Liver (tissue), 9 donors: ENCODE results near the gene ACBD7. TPM values are rescaled to one million over a fixed set of nuclear protein-coding genes. Genes with fewer than 3 reads are reported as not detected.

Source experiments
- DNase-seq: peaks from one replicate; pipeline ENCODE4 v3.0.0-alpha.2; 2017; ENCODE audit warnings: low spot score
- H3K27ac ChIP-seq, 2 donors: one replicate each; pipeline ENCODE4 v1.7.0; 2013; ENCODE audit warnings: inconsistent platforms in 2 of 2, low read length in 2 of 2, control low read depth in 1 of 2, low read depth in 1 of 2, mild to moderate bottlenecking in 1 of 2
- H3K27me3 ChIP-seq, 4 donors: one replicate each; pipeline versions ENCODE4 v1.6.1 to v1.7.0; 2013; ENCODE audit warnings: low read length in 3 of 4, inconsistent platforms in 1 of 4, mild to moderate bottlenecking in 1 of 4, moderate library complexity in 1 of 4; ENCODE audit not compliant: control insufficient read depth in 4 of 4, insufficient read depth in 4 of 4
- H3K36me3 ChIP-seq, 4 donors: one replicate each; pipeline versions ENCODE4 v1.6.1 to v1.7.0; 2013; ENCODE audit warnings: low read length in 3 of 4, mild to moderate bottlenecking in 3 of 4, low read depth in 1 of 4, moderate library complexity in 1 of 4; ENCODE audit not compliant: control insufficient read depth in 4 of 4, insufficient read depth in 3 of 4
- H3K4me1 ChIP-seq, 4 donors: one replicate each; pipeline versions ENCODE4 v1.6.1 to v1.7.0; 2013; ENCODE audit warnings: low read length in 3 of 4, mild to moderate bottlenecking in 3 of 4, moderate library complexity in 1 of 4; ENCODE audit not compliant: control insufficient read depth in 4 of 4, insufficient read depth in 4 of 4
- H3K4me3 ChIP-seq, 3 donors: one replicate each; pipeline versions ENCODE4 v1.6.1 to v1.7.0; 2013; ENCODE audit warnings: low read length in 3 of 3, control low read depth in 1 of 3, low read depth in 1 of 3, mild to moderate bottlenecking in 1 of 3
- H3K9ac ChIP-seq, 2 donors: one replicate each; pipeline ENCODE4 v1.7.0; 2013; ENCODE audit warnings: low read length in 2 of 2, mild to moderate bottlenecking in 2 of 2, moderate library complexity in 2 of 2, control low read depth in 1 of 2, low read depth in 1 of 2
- H3K9me3 ChIP-seq, 4 donors: one replicate each; pipeline versions ENCODE4 v1.6.1 to v1.7.0; 2013; ENCODE audit warnings: low read length in 3 of 4; ENCODE audit not compliant: control insufficient read depth in 4 of 4
- ATF3 ChIP-seq: IDR thresholded peaks from 2 replicates; pipeline ENCODE4 v1.6.1; 2016; ENCODE audit warnings: antibody characterized with exemption
- CTCF ChIP-seq: fragments of 150-350 bp; IDR thresholded peaks from 2 replicates; pipeline ENCODE4 v1.5.1; 2017; ENCODE audit warnings: improper control_type of control experiment, low read depth, low read length; ENCODE audit not compliant: missing input control
- FOXA1 ChIP-seq: IDR thresholded peaks from 2 replicates; pipeline ENCODE4 v1.6.1; 2016; ENCODE audit warnings: antibody characterized with exemption
- FOXA2 ChIP-seq: IDR thresholded peaks from 2 replicates; pipeline ENCODE4 v1.6.1; 2016; ENCODE audit warnings: antibody characterized with exemption
- HNF4A ChIP-seq, 2 donors: conservative IDR thresholded peaks; 2 replicates each; pipeline ENCODE4 v1.6.1; 2016; ENCODE audit warnings: antibody characterized with exemption in 2 of 2, mild to moderate bottlenecking in 2 of 2
- HNF4G ChIP-seq: IDR thresholded peaks from 2 replicates; pipeline ENCODE4 v1.6.1; 2016; ENCODE audit warnings: antibody characterized with exemption
- JUND ChIP-seq, 2 donors: IDR thresholded peaks; 2 replicates each; pipeline ENCODE4 v1.6.1; 2016; ENCODE audit warnings: antibody characterized with exemption in 2 of 2
- NR2F2 ChIP-seq: IDR thresholded peaks from 2 replicates; pipeline ENCODE4 v1.6.1; 2016; ENCODE audit warnings: antibody characterized with exemption
- RAD21 ChIP-seq, 2 donors: IDR thresholded peaks; 2 replicates each; pipeline ENCODE4 v1.6.1; 2016; ENCODE audit warnings: antibody characterized with exemption in 2 of 2, mild to moderate bottlenecking in 2 of 2
- REST ChIP-seq: IDR thresholded peaks from 2 replicates; pipeline ENCODE4 v1.6.1; 2016; ENCODE audit warnings: antibody characterized with exemption, mild to moderate bottlenecking
- SP1 ChIP-seq: IDR thresholded peaks from 2 replicates; pipeline ENCODE4 v1.6.1; 2018; ENCODE audit warnings: antibody characterized with exemption, mild to moderate bottlenecking
- YY1 ChIP-seq: IDR thresholded peaks from 2 replicates; pipeline ENCODE4 v1.6.1; 2016; ENCODE audit warnings: antibody characterized with exemption, mild to moderate bottlenecking
- ZBTB33 ChIP-seq: IDR thresholded peaks from 2 replicates; pipeline ENCODE4 v1.6.1; 2016; ENCODE audit warnings: antibody characterized with exemption
- WGBS: extraction: QIAGEN DNeasy Blood & Tissue Kit; methylation state at CpG from one replicate; pipeline ENCODE4 v1.1.7; 2013; 5-methylcytosine and 5-hydroxymethylcytosine counted together
- polyA plus RNA-seq, 2 donors: library from polyadenylated mRNA; stranded (reverse) in 1 of 2; unstranded in 1 of 2; fragments of 200-250 nt in 1 of 2; fragments of >200 nt in 1 of 2; fragmentation: Nextera tagmentation in 1 of 2; extraction: Ambion mirVana in 1 of 2; gene quantifications; one replicate each; pipeline versions ENCODE4 v1.2.1 to v1.2.3, GENCODE V29; 2013 to 2015
- total RNA-seq, 2 donors: library from RNA; depleted of rRNA; stranded (reverse); fragments of >200 nt; gene quantifications; one replicate each; pipeline ENCODE4 v1.2.3, GENCODE V29; 2014
- donor health status: healthy.
- donor health status: healthy.
- donor health status: healthy.
- donor health status: healthy.
- donor health status: healthy.

The ACBD7 gene
- total and polyA plus RNA-seq, 4 donors = 0.13 to 0.37 TPM; not detected in 2

- H3K27me3 ChIP-seq = no peaks in the 10 kb centered on the region
- H3K4me3 ChIP-seq = no peak overlapping the region
- peaks cover 2 to 11% (median 9%) of the 10 kb centered on the region in 4 donors for H3K4me1 ChIP-seq
- DNase-seq = no peak
- TF ChIP-seq SP1 (no peak), YY1 (no peak)
- H3K36me3 ChIP-seq = no peaks in the 10 kb centered on the region
- no peaks in the 10 kb centered on the region for H3K9me3 ChIP-seq
- no peak overlapping the region for H3K9ac ChIP-seq
- H3K27ac ChIP-seq = no peak overlapping the region
- WGBS = 85% methylated on average over 5 of the region's 5 CpGs
Observed at GRCh38 chr10:15091418-15091817, 2.8 kb upstream of the ACBD7 start.

GRCh38 chr10:15084502-15084922 is 4.1 kb downstream of the ACBD7 start:
- H3K9ac ChIP-seq = peak overlapping the region in 1 of 2 donors; percentile 47
- no peaks in the 10 kb centered on the region for H3K9me3 ChIP-seq
- H3K4me1 ChIP-seq = peaks cover 0 to 15% (median 10%) of the 10 kb centered on the region in 4 donors
- TF ChIP-seq HNF4A (conservative IDR thresholded peaks at IDR 0.05) (peak; percentile 39 to 55), ZBTB33 (peak; percentile 32), SP1 (peak; percentile 82), HNF4G (no peak), JUND (IDR thresholded peaks at IDR 0.05) (peak in 1 of 2 donors; percentile 44), ATF3 (peak; percentile 23), REST (peak; percentile 28), NR2F2 (no peak), FOXA2 (peak; percentile 87), CTCF (no peak), RAD21 (IDR thresholded peaks at IDR 0.05) (peak in 1 of 2 donors; percentile 44), FOXA1 (peak; percentile 55)
- no peaks in the 10 kb centered on the region for H3K36me3 ChIP-seq
- no peak overlapping the region for H3K27ac ChIP-seq
- H3K27me3 ChIP-seq = no peaks in the 10 kb centered on the region
- H3K4me3 ChIP-seq = peak overlapping the region; percentile 24 to 62 (median 43)
- 25% methylated on average over 7 of the region's 7 CpGs for WGBS
- no peak for DNase-seq
